NCI-H1694 treated with DMSO at 0.1 percent for 48 hours (cell line): ENCODE results near the gene HLX.

ENCODE experiments used
- DNase-seq: peaks from one replicate; lab custom pipeline; 2025; lab: John Stamatoyannopoulos, UW

Gene HLX, protein sequence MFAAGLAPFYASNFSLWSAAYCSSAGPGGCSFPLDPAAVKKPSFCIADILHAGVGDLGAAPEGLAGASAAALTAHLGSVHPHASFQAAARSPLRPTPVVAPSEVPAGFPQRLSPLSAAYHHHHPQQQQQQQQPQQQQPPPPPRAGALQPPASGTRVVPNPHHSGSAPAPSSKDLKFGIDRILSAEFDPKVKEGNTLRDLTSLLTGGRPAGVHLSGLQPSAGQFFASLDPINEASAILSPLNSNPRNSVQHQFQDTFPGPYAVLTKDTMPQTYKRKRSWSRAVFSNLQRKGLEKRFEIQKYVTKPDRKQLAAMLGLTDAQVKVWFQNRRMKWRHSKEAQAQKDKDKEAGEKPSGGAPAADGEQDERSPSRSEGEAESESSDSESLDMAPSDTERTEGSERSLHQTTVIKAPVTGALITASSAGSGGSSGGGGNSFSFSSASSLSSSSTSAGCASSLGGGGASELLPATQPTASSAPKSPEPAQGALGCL

DNA sequence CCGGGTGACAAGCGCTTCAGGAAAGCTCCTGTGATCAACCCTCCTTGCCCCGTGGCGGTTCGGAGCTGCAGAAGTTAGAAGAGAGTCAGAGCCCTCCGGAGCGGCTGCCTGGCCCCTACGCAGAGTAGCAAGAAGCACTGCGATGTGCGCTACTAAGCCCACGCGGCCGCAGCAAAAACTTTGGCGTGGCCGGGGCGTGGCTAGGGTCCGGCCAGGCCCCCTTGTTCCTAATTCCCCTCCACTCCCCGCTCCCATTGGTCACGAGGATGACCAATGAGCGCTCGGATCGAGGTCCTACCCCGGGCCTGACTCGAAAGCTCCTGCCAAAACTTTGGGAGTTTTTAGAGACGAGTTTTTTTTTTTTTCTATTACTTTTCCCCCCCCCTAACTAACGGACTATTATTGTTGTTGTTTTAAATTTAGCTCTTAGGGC is at the start of gene HLX:
Gene HLX, plus strand, starts transcription at position 368 of the 433 bp plus-strand sequence. CDS start 415 bp downstream, outside the sequence.
- peak; percentile 36 for DNase-seq

DNA sequence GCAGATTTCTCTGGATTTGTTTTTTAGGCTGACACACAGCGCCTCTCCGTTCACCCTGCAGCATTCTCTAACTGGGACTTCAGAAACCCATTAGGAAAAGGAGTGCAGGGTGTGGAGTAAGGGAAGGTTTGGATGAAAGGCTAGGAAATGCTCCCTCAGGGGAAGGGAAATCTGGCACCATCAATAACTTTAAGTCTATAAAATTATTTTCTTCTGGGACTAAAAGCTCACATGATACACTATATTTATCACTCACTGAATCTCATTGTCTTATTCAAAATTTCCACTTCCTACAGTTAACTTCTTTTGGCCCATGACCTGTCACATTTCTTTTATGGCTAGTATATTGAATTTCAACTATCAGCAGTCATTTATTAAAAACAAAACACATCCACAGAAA is 45.8 kb upstream of the HLX start:
- DNase-seq = no peak

DNA sequence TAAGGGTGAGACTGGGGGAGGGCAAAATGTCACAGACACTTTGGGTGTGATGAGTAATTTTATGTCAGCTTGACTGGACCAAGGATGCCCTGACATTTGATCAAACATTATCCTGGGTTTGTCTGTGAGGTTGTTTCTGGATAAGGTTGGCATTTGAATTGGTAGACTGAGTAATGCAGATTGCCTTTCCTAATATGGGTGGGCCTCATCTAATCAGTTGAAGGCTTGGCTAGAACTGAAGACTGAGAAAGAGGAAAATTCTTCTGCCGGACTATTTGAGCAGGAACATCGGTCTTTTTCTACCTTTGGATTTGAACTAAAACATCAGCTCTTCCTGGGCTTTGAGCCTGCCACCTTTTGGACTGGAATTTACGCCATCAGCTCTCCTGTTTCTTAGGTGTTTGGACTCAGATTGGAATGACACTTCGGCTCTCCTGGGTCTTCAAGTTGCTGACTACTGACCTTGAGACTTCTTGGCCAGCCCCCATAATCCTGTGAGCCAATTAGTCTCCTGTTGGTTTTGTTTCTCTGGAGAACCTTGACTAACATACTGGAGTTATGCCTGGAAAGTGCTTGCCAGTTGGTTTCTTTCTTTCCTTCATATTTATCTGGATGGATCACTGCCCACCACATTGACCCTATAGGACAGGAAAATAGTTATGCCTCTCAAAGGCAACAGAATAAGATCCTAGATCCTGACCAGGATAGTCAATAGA is 44.9 kb upstream of the HLX start:
- DNase-seq = no peak

DNA sequence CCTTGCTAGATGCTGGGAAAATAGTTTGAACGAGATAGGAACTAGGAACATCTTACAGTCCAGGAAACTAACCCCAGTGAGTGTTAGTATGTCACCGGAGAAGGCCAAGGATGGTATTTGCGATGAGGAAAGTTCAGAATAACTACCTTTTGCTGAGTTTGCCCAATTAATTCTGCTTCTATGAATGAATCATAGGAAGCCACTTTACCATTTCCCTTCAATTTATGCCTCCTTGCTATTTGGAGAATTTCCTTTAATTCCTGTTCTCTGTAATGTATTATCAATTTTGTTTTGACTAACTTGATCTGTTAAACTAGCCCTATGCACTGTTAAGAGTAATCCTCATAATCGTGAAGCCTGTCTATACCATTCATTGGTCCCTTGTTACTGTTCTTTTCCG is 40.7 kb upstream of the HLX start:
- DNase-seq = no peak

DNA sequence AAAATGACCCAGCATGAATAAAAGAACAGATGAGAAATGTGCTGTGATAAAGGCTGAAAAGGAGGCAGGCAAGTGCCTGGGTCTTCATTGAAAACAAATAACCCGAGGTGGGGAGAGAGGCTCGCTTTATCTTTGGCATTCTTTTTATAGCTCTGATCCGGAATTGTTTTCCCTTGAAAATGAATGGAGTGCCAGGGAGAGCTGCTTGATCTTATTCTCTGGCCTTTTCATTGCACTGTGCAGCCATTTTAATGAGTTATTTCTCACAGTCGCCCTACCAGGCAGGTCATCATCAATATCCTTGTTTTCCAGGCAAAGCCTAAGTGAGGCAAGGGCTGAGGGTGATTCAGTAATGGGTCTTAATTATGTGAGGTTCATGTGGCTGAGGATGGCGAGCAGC is 39.8 kb upstream of the HLX start:
- no peak for DNase-seq

DNA sequence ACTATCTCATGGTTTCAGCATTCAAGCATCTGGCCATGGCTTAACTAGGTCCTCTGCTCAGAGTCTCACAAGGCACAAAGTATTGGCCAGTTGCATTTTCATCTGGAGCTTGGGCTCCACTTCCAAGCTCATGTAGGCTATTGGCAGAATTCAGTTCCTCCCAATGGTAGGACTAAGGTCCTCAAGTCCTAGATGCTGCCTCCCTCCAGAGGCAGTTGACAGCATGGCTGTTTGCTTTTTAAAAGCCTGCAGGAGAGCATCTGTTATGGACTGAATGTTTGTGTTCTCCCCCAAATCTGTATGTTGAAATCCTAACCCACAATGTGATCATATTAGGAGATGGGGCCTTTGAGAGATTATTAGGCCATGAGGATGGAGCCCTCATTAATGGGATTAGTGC is 38.0 kb upstream of the HLX start:
- no peak for DNase-seq

DNA sequence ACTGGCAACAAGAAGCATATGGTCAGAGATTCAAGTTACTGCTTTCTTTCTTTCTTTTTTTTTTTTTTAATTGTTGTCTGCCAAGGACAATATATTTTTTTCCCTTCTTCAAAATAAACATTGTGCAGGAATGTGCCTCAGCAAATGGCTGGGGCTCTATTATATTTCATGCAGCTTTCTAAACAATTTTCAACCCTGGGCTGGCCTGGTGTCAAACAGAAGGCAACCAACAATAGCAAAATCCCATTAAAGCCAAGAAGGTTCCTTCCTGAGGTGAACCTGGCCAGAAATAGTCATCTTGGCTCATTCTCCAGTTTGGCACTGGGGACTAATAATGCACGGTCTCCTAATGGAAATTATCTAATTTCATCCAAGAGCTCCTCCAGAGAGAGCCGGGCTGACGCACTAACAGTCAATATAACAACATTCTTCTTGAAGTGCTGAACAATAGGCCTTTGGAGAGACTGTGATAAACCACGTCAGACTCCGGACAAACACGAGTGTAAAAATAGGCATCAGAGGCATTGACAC is 35.7 kb upstream of the HLX start:
- DNase-seq = no peak

DNA sequence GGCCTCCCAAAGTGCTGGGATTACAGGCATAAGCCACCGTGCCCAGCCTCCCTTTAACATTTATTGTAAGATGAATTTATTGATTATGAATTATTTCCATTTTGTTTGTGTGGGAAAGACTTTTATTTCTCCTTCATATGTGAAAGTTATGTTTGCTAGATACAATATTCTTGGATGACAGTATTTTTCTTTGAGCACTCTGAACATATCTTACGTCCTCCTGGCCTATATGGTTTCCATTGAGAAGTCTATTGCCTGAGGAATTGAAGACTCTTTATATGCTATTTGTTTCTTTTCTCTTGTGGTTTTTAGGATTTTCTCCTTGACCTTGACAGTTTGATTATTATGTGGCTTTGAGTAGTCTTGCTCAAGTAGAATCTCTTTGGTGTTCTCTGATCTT is 26.8 kb upstream of the HLX start:
- DNase-seq = no peak

DNA sequence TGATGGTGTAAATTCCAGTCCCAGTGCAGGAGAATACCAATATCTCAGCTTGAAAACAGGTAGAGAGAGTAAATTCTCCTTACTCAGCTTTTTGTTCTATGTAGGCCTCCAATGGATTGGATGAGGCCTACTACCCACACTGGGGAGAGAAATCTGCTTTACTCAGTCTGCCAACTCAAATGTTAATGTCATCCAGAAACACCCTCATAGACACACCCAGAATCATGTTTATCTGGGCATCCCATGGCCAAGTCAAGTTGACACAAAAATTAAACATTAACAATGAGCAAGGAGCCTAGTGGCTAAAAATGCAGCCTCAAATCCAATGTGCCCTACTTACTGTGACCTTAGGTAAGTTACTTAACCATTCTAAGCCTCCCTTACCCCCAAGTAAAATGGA is 6.9 kb upstream of the HLX start:
- DNase-seq = no peak

DNA sequence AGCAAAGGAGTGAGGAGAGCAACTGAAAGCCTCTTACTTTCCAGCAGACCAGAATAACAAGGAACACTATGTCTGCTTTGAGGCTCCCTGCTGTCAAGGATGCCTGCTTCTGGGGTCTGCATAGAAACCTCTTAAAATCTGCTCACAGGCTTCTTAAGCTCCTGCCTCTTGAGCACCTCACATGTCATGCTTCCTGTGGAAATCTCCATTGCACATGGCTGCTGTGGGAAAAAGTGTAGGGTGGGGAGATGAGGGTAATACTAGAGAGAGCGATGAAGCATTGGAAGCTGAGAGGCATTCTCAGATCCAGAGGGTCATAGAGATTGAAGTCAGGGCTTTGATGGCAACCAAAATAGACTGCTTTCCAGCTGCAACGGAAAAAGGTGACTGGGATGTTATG is 6.2 kb upstream of the HLX start:
- DNase-seq = no peak

DNA sequence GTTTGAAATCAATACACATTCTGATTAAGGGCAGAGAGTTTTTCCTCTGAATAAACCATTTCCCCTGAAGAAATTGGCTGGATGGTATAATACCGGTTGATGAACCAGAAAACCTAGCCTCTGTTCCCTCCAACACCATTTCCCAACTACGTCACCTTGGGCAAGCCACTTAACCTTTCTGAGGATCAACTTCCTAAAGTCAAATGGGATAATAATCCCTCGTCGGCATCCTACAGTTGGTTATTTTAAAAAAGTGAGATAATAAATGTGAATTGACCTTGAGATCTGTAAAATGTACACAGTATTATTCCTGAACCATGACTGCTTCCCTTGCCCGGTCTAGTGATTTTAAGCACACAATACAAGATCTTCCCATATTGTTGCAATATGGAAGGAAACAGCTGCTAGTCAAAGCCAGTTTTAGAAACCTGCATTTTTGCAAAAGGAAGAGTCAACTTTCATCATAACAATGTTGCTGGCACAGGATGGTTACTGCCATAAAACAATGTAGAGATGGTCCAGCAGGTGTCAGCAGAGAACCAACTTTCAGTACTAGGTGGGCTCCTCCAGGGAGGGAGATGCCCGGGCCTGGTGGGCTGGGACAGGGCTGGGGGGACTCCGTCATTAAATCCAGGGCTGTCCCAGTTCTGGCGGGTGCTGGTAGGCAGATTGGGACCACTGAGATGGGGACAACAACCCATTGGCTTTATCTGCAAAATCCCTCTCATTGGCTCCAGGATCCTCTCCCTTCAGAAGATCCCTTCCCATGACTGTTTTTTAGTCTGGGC is 5.2 kb upstream of the HLX start:
- peak; percentile 61 for DNase-seq

DNA sequence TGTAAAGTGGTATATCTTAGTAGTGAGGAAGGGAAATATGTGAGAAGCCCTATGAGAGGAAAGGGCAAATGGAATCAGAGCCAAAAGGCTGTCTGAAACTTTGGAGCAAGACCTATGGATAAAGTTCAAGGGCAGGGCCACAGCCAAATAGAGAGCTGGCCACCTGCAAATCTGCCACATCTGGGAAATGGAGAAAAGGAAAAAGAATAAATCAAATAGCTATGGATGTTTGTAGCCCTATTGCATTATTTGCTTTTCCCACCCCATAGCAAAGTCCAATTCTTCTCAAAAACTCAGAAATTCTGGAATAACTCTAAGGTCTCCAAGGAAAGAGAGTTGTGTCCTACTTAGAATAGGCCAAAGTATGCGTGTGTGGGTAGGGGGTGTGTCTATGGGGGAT is 4.0 kb upstream of the HLX start:
- DNase-seq = no peak

DNA sequence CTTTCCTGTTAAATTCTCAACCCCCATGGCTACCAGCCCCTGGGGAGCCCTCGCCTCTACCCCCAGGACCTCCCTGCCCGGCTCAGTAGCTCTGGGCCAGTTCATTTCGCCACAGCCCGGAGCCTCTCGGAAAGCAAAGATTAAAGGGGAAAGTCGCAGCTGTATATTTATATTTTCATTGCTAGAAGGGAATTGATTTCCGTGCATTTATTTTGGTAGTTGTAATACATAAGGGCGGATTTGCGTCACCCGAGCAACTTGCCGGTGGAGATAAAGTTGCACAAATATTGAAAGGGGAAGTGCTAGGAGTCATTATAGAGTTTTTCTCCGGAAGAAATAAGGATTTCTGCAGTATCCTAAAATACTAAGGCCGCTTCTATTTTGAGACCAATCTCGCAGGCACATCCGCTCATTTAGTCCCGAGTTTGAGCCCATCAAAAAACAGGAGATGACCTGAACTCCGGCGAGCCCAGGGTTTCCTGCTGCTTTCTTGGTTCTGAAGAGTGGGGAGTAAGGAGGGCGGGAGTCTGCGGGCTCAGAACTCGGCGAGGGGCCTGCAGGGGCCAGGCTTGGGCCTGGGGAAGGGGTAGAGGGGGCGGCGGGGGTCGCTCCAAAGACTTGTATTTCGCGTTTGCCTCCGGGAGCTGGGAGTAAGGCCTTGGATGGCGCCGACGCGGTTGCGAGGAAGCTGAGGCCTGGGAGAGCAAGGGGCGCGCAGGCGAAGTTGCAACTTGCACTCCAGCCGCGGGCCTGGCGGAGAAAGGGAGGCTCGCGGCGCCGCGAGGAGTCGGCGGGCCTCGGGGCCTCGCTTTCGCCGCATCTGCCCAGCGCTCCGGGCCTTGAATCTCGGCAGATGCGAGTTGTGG is 2.5 kb upstream of the HLX start:
- DNase-seq = no peak

DNA sequence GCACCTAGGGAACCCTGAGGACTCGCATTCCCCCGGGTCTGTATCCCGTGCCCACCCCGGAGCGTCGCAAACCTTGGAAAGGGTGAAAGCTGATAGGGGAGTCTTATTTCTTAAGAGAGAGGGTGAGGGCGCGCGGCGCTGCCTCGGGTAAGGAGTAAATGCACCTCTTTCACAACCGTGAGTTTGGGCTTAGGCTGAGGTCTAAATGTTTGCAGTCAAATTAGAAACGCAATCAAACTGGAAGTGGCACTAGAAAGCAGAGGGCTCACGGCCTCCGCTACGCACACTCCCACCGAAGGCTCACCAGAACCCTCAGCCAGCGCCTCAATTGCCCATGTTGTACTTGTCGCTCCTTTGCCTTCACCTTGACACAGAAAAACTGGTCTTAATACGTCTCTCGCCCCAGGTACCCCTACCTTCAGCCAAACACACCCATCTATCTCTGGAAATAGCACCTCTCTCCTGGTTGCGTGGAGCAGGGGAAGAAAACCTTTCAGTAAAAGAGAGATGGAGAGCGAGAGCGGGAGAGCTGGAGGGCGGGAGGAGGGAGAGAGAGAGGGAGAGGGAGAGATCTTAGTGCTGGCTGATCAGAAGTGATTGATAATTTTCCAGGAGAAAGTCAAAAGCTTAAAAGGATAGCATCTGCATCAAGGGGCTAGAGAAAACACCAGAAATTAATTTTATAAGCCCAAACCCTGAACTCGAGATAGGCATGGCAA is 1.7 kb upstream of the HLX start:
- no peak for DNase-seq

DNA sequence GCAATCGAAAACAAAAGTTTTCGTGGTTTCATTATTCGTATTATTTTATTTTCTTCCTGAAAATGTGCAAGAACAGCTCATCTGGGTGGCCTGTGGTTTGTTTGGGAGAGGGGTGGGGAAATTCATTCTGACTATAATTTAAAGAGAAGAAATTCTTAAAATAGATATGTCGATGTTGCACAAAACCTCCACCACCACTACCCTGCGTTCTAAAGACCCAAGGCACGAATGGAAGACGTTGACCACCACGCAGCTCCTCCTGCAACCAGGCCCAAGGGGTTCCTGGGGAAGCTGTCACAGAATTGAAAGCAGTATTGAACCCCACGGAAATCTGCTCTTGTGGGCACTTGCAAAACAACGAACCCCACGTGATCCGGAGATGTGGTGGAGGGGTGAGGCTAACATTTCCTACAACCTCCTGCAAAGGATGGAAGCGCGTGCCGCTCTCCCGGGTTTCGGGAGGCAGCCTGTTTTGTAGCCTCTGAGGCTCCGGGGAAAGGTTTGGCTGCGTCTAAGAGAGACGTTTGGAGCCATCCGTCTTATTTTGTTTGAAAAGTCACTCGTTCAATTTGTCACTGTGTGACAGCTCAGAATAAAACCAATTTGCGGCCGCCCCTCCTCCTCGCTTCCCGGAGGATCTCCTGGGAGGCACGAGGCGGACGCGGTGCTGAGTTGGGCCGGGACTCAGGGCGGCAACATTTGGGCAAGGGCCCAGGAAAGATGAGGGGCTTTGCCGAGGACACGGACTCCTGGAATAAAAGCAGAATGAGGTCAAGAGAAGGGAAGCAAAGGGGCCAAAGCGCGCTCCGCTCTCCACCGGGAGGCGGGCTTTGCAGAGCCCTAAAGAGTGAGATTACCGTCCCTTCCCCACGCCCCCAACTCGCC is 810 bp upstream of the HLX start:
- DNase-seq = no peak

DNA sequence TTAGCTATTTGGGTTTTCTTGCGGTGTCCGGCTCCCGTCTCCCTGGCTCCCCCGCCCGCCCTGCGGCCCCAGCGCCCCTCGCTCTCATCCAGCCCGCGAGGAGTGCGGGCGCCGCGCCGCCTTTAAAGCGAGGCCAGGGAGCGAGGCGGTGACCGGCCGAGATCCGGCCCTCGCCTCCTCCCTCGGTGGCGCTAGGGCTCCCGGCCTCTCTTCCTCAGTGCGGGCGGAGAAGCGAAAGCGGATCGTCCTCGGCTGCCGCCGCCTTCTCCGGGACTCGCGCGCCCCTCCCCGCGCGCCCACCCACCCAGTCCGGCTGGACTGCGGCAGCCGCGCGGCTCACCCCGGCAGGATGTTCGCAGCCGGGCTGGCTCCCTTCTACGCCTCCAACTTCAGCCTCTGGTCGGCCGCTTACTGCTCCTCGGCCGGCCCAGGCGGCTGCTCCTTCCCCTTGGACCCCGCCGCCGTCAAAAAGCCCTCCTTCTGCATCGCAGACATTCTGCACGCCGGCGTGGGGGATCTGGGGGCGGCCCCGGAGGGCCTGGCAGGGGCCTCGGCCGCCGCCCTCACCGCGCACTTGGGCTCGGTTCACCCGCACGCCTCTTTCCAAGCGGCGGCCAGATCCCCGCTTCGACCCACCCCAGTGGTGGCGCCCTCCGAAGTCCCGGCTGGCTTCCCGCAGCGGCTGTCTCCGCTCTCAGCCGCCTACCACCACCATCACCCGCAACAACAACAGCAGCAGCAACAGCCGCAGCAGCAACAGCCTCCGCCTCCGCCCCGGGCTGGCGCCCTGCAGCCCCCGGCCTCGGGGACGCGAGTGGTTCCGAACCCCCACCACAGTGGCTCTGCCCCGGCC is 492 bp downstream of the HLX start:
- no peak for DNase-seq

DNA sequence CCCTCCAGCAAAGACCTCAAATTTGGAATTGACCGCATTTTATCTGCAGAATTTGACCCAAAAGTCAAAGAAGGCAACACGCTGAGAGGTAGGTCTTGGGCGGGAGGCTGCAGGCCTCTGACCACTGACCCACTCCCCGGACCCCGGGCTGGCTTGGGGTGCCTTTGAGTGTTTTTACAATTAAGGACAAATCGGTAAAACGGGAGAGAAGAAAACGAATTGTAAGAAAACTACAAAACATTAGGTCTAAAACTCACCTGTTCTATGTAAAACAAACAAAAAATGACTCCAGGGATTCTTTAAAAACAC is 1.1 kb downstream of the HLX start:
- no peak for DNase-seq

DNA sequence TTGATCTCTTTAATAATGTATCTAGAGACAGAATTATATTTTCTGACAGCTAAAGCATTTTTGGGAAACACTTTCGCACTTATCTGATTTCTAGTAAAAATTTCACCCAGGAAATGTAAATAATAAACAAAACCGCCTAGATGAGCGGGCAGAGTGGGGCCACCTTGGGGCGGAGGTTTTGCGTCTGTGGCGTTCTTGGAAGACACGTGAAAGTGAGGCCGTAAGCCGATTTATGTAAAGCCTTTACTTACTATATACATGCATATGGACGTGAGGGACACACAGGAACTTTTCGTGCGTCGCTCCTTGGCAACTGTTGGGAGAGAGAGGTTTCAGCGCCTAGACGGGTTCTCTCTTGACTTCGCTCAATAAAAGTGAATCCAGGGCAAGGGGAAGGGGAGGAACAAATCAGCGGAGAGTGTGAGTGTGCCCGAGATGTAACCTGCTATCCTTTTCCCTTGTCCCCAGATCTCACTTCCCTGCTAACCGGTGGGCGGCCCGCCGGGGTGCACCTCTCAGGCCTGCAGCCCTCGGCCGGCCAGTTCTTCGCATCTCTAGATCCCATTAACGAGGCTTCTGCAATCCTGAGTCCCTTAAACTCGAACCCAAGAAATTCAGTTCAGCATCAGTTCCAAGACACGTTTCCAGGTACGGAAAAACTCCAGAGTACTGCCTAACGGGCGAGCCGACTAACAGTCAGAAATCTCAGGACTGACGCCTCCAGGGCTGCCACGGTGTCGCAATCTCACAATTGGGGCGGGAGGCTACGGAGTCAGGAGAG is 1.7 kb downstream of the HLX start:
- no peak for DNase-seq
